Melanocyte of skin (primary cell): ENCODE measurements around the gene ALDH1A1. TPM values are rescaled to one million over a fixed set of nuclear protein-coding genes. Genes with fewer than 3 reads are reported as not detected.

Experiments used
- total RNA-seq, 2 donors: library from RNA; depleted of rRNA; stranded (reverse); fragments of >200 nt; gene quantifications; 2 replicates each; pipeline ENCODE4 v1.2.3, GENCODE V29; 2012

The ALDH1A1 gene
- total RNA-seq = 10 to 100 TPM in 1 of 2 donors, 1 to 10 TPM in 1; 6.0 to 18.2 TPM

GRCh38 chr9:72952914-72953313 is at the start of gene ALDH1A1:
Gene ALDH1A1, minus strand, starts transcription at chr9:72953053. Its CDS starts 53 bp downstream, at chr9:72953000.

Other genes with a start within 250 kb of the ALDH1A1 start
- 100 to 1,000 TPM; 348 to 461 TPM for gene ANXA1, start 198.8 kb upstream of the ALDH1A1 start, total RNA-seq